Endometrial microvascular endothelial cells (primary cell): Measurements from ENCODE around the gene HDAC4. TPM values are rescaled to one million over a fixed set of nuclear protein-coding genes. Genes with fewer than 3 reads are reported as not detected.

ENCODE experiments used
- in situ Hi-C: cut with HindIII; loops from 2 replicates; pipeline ENCODE4 v1.10.0; 2017; ENCODE audit warnings: low sequenced_read_pairs, low pct_unique_long_range_greater_than_20kb; ENCODE audit errors: inconsistent ontology term
- total RNA-seq: library from RNA; depleted of rRNA; stranded (reverse); fragments of >200 nt; gene quantifications from one replicate; pipeline ENCODE4 v1.2.3, GENCODE V29; 2015; ENCODE audit errors: inconsistent ontology term

HDAC4 gene
- total RNA-seq, 1 donor from 2014 or later, result 27.4 TPM

DNA sequence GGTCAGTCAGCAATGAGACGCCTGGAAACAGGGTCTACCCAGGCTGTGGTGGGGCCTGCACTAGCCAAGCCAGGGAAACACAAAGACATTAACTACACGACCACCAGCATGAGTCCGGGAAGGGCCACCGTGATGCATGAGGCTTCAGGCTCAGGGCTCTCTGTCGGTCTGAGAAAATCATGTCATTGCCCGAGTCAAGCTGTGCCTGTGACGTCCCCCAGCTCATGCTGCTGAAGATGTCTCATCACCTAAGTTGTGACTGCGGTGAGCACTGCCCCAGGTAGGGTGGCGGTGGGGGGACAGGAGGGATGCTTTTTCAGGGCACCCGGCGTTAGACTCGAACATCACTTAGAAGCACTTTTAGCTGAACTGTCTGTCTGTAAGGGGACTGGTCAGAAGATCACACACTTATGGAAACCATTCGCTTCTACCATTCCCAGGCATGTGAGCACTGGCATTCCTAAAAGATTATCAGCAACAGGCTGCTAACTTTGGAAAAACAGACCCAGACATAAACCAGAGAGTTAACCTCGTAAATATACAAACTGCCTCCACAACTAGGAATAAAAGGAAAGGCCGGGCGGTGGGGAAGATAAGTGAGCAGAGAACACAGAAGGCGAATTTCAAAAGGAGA lies 234.5 kb downstream of the HDAC4 start:
- in situ Hi-C loops, result no loop called here

DNA sequence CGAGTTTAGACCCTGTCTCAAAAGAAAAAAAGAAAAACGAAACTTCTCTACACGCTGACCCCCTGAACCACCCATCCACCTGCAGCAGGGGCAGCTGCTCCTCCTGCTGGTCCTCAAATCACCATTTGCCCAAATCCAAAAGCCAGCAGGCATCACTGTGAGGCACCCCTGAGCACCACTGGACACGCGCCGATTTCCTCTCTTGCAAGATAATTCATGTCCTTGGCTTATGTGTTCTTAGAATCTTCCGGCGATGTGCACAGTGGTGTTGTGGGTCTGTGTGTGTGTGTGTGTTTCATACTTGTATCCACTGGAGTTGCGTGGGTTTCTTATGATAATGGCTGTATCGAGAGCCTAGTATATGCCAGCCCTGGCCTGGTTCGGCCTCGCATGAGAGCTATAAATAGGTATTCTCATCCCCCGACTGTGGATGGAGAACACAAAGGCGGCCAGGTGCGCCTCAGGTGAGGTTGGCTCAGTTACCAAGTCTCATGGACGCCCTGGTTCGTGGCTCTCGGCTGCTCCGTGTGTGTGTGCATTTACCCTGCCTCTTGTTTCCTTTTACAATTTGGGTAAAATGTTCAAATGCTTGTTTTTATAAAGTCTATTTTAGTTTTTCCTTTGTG lies 235.5 kb downstream of the HDAC4 start:
- in situ Hi-C loops, result no loop called here

DNA sequence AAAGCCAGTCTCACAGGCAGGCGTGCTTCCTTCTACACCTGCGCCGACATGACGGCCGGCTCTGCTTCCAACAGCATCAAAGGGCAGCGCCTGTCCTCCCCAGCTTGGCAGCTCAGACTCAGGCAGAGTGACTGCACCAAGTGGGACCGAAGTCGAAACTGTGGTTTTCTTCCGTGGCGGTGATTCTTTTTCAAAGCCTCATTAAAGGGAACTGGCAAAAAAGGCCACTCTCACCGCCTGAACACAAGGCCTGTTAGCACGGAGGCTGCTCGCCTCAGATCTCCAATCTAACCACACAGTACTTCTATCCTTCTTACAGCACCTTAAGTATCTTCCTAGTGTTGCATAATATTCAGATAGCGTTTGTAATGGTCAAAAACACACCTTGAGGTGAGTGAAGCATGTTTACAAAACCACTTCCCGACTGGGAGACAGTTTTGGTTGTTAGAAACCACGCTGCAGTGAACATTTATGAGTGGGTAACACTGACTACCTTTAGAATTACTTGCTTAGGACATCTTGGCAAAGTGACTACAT lies 236.4 kb downstream of the HDAC4 start:
- in situ Hi-C loops, result no loop called here

DNA sequence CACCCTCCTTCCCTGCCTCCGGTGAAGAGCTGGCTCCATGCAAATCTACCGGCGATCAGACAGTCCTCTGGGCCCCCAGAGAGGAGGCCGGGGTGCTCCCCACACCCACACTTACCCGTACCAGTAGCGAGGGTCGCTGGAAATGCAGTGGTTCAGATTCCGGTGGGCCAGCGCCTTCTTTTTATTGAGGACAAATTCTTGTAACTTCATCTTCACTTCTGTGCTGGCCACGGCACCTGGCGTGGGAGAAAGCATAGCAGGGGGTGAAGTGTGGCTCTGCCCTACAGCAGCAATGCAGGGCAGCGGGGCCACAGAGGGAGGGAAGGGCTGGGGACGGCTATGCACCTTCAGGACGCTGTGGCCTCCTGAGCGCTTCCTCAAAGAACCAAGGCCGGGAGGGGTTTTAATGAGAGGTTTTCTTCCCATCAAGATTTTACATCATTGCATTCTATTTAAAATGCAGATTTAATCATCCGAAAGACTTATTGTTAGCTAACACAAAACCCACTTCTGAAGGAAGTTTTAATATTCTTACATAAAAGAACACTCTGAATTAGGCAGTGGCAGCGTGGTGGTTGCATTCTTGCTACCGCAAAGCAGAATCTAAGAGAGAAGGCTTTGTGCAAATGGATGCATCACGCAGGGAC lies 237.0 kb downstream of the HDAC4 start:
- in situ Hi-C loops, result no loop called here

DNA sequence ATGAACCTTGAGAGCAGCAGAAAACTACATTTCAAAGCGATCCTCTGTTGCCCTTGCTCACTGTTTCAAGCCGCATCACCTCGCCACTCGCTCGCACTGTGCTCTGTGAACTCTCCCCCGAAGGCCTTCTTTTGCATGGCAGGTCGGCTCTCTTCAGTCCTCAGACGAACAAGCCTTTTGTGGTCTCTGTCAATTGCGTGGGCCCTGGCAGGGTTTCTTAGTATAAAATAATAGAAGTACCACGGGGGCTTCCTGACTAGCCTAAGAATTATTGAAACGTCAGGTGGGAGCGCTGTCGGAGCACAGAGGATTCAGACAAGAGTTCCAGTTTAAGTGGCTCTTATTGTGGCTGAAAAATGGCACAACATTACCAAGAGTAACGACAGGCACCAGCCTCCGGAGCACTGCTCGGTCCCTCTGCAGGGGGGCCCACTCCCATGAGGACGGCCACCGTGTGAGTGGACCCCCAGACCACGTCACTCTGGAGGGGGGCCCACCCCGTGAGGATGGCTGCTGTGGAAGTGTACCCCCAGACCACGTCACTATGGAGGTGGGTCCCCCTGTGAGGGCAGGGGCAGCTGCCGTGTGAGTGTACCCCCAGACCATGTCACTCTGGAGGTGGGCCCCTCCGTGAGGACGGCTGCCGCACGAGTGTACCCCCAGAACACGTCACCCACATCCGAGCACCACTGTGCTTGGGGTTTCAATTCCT lies 237.7 kb downstream of the HDAC4 start:
- in situ Hi-C loops, result no loop called here

DNA sequence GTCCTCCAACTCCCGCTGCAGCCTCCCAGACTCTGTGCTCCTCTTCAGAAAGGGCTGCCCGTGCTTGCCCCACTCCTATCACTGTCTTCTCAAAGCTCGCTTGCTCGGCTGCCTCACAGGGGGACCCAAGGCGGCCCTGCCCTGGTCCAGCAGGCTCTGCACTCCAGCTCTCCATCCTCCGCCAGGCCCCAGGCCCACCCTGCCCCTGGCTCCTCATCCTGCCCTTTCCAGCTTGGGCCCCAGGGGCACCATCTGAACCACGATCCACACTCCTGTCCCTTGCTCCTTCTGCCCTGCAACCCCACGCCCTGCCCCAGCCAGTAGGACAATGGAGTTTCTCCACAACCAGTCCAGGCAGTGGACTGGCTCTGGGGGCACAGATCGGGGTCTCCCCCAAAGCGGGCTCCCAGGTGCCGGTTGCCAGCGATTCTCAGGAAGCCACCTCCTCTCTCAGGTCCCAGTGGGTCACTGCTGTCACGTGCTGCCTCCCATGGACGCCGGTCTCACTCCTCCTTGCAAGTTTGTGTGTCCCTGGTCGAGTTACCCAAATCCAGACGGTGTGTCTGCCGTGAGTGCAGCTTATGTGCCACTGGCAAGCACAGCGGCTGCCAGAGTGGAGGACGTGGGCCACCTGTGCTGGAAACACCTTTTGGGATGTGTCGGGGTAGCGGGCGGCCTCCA lies 238.5 kb downstream of the HDAC4 start:
- in situ Hi-C loops, result no loop called here

DNA sequence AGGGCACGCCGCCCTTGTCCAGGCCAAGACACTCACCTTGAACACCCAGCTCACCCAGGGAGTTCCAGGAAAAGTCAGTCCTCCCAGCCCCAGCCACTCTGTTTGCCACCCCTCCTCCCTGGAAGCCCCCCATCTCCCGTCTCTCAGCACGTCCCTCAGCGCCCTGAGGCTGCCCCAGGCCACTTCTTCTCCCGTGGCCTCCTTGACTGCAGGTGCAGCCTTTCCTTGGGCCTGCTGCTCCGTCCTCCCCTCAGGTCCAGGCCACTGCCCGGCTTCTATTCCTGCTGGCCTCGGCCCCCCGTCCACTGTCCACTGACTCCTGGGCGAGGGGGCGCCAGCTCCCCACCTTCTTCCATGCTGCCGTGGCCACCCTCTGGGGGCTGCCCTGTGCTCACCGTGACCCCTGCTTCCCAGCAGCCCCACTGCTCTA lies 239.1 kb downstream of the HDAC4 start:
- in situ Hi-C loops, result no loop called here

DNA sequence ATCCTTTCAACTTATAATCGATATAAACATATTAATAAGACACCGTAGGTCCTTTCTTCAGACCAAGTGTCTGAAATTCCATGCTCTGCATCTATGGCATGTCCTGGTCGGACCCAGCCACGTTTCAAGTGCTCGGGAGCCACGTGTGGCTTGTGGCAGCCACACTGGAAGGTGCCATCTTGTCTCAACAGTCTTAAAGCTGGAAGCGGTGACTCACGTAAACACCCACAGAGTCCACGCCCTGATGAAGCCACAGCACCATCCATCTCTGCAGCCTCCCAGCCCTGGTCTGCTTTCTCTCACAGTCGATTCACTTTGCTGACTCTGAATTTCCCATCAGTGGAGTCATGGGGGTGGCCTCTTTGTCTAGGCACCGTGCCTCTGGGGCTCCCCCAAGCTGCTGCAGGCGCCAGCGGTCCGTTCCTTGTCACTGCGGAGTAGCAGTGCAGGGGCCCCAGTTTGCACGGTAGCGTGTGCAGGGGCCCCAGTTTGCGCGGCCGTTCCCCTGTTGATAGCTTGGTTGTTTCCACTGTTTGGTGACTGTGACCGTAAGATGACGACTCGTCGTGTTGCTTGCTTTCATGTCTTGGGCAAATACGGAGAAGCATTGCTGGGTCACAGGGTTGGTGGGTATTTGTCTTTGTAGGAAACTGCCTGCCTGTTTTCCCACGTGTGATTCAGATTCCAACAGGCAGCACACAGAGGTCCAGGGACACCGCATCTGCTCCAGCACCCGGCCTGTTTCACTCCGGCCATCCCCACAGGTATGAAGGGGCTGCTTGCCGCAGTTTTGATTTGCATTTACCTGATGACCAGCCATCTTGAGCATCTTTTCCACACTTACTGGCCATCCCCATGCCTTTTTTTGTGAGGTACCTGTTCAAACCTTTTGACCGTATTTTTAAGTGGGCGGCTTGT lies 240.3 kb downstream of the HDAC4 start:
- in situ Hi-C loops, result no loop called here

DNA sequence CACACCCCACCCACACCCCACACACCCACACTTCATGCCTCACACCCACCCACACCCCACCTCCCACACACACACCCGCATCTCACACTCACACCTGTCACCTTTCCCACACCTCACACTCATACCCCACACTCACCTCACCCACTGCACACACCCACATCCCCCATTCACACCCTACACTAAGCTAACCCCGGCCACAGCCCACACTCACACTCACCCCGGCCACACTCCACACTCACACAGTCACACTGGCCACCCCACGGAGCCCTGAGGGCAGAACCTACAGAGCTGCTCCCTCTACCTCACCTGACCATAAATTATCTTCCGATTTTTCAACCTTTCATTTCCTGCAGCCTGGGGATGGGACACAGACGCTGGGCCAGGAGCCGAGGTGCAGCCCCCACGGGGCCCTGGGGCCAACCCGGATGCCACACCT lies 241.3 kb downstream of the HDAC4 start:
- in situ Hi-C loops, result no loop called here

DNA sequence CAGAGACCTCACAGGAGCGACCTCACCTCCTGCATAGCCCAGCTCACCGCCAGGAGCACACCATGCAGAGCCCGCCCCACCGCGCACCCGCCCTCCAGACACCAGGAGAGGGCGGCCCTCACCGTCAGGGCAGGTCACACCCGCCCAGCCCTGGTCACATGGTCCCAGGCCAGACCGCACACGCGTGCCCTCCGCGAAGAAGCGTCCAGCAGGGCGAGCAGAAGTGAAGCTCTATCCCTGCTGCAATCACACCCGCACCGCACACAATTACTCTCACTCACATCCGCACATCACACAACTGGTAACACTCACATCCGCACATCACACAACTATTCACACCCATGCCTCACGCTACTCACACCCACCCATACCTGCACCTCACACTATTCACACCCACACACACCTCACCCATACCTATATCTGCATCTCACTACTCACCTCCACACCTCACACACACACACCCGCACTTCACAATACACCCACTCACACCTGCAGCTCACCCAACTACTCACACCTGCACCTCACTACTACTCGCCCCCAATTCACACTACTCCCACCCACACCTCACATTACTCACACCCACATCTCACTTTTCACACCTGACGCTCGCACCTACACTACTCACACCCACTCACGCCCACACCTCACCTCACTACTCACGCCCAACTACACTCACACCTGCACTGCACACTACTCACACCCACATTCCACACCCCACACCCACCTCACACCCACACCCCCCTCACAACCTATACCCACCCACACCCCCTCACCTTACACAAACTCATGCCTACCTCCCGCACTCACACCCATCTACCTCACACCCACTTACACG lies 242.0 kb downstream of the HDAC4 start:
- in situ Hi-C loops, result no loop called here

DNA sequence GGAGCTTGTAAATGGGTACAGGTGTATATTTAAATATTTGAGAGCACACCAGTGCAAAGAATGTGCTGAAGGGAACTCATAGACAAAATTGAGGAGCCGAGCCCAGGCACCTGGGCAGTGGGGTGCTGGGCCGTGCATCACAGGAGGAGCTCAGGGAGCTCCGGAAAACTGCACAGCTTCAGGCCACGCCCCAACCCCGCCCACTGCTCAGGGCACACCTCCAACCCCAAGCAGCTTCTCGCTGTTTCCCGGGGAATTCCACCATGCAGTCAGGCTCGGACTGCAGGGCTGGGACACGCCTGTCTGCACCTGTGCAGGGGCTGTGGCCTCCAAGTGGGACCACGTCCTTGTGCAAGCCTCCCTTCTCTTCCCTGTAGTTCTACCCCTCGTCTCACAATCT lies 243.0 kb downstream of the HDAC4 start:
- in situ Hi-C loops, result no loop called here

DNA sequence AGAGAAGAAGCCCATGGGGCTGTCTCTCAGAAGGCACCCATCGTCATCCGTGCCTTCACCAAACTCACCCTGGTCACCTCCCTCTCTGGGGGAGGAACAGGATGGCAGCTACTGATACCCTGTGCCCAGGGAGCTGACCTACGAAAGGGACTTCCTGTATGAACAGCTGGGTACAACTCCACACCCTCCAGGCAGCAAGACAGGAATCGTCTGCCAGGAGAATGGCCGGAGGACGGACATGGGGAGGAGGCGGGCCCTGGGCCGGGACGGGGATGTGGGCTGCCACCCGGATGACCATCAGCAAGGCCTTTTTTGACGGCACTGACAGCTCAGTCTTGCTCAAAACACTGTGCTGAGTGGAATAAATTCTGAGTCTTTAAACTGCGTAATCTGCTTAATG lies 243.6 kb downstream of the HDAC4 start:
- in situ Hi-C loops, result no loop called here

DNA sequence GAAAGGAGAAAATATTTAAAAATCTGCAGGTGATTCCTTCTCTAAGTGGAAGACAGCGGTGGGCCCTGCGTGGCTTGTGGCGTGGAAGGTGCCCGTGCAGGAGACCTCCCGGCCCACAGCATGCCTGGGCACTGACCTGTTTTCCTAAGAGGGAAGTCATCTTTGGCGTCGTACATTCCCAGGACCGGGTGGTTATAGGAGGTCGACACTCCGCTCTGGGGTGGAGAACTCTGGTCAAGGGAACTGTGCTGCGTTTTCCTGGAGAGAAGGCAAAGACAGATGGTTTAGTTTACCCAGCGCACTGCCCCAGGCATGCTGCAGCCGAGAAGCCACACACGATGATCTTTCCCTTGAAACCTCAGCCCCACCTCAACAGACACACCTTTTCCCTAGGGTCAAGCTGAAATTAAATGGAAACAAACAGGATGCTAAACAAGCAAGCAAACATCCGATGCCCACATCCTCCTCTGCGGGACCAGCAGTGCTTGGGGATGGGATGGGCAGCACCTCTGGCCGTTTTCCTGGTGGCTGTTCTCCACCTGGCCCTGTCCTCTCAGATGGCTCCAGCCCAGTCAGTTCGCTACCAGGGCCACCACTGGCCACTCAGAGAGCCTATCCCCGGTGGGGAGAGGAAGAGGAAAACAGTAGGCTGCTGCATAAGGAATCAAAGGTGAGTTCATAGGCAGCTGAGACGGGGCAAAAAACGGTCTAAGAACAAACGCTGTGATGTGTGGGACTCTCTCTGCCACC lies 244.1 kb downstream of the HDAC4 start:
- in situ Hi-C loops, result no loop called here

DNA sequence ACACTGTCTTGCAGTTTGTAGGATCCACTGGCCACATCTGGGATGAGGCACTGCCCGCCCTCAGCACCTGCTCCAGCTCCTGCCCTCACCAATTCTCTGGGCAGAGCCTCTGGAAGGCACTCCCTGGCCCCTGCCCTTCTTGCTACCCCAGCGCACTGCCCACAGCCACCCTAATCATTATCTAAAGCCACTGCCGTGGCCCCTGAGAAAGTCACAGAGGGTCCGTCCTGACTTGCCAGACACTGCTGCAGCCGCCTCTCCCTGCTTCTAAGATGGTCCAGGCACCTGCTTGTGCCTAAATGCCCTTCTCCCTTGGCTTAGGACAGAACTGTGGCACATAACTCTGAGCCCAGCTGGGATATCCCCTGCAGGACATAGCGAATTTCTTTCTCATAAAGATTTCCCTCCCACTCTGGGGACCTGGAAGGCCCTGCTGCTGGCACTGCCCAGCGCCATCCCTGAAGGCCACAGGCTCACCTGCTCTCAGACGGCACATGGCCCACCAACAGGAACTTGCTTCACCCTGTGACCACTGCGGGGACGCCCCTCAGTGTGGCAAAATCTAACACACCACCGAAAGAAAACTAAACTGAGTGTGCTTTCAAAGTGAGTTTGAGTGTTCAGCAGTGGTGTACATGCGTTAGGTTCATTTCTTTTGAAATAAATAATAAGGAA lies 244.9 kb downstream of the HDAC4 start:
- in situ Hi-C loops, result no loop called here

DNA sequence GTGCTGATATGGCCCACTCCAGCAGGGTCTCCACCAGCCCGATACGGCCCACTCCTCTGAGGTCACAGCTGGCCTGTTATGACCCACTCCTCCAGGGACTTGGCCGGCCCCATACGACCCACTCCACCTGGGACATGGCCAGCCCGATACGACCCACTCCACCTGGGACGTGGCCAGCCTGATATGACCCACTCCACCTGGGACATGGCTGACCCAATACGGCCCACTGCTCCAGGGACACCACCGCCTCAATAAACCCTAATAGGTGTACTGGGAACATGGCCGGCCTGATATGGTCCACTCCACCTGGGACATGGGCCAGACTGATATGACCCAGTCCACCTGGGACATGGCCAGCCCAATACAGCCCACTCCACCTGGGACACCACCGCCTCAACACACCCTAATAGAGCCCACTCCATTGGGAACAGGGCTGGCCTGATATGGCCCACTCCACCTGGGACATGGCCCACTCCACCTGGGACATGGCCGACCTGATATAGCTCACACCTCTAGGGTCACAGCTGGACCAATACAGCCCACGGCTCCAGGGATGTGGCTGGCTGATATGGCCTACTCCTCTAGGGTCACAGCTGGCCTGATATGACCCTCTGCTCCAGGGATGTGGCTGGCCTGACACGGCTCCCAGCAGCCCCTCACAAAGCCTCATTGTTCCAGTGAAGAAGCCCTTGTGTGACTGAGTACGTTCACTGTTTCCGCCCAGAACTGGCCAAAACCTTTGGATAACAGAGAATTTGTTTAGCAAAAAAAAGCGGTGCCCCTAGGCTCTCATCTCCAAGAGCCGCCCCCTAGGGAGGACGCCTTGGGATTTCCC lies 245.6 kb downstream of the HDAC4 start:
- in situ Hi-C loops, result no loop called here
